Epithelial cell of proximal tubule (primary cell): ENCODE results near the gene CD247. TPM values are rescaled to one million over a fixed set of nuclear protein-coding genes. Genes with fewer than 3 reads are reported as not detected.

Experiments
- DNase-seq: peaks from one replicate; pipeline ENCODE4 v3.0.0-alpha.2; 2011; ENCODE audit warnings: low read depth
- H3K4me3 ChIP-seq: 2 replicates; pipeline ENCODE4 v1.5.1; 2011; ENCODE audit warnings: low read depth, mild to moderate bottlenecking, low read length
- CTCF ChIP-seq: conservative IDR thresholded peaks from 2 replicates; pipeline ENCODE4 v1.5.1; 2012; ENCODE audit warnings: low read depth, mild to moderate bottlenecking, low read length
- total RNA-seq: library from RNA; depleted of rRNA; stranded (reverse); fragments of >200 nt; gene quantifications from 2 replicates; pipeline ENCODE4 v1.2.3, GENCODE V29; 2015

Gene CD247
- total RNA-seq, 1 donor from 2014 or later: not detected

- H3K4me3 ChIP-seq: no peak overlapping the region
- TF ChIP-seq CTCF: no peak
- no peak for DNase-seq
Observed at GRCh38 chr1:167548059-167548932, 30.0 kb upstream of the CD247 start.

GRCh38 chr1:167546935-167547334 is 28.6 kb upstream of the CD247 start:
- H3K4me3 ChIP-seq: no peak overlapping the region
- DNase-seq: no peak
- TF ChIP-seq CTCF: no peak

GRCh38 chr1:167545349-167545748 is 27.0 kb upstream of the CD247 start:
- H3K4me3 ChIP-seq: no peak overlapping the region
- TF ChIP-seq CTCF: no peak
- DNase-seq: no peak

- H3K4me3 ChIP-seq: no peak overlapping the region
- TF ChIP-seq CTCF: no peak
- DNase-seq: no peak
Observed at GRCh38 chr1:167544447-167545093, 26.2 kb upstream of the CD247 start.

GRCh38 chr1:167543199-167543990 is 25.1 kb upstream of the CD247 start:
- no peak for TF ChIP-seq CTCF
- no peak for DNase-seq
- H3K4me3 ChIP-seq: no peak overlapping the region

GRCh38 chr1:167542109-167543032 is 24.0 kb upstream of the CD247 start:
- no peak for TF ChIP-seq CTCF
- H3K4me3 ChIP-seq: no peak overlapping the region
- no peak for DNase-seq
